Measurements from ENCODE around the gene CTTNBP2. TPM values are rescaled to one million over a fixed set of nuclear protein-coding genes. Genes with fewer than 3 reads are reported as not detected.

The CTTNBP2 gene
- polyA plus RNA-seq, 2 of the 4 experiments (the other 2 are of a cell fraction), result 0.18 to 0.25 TPM

DNA sequence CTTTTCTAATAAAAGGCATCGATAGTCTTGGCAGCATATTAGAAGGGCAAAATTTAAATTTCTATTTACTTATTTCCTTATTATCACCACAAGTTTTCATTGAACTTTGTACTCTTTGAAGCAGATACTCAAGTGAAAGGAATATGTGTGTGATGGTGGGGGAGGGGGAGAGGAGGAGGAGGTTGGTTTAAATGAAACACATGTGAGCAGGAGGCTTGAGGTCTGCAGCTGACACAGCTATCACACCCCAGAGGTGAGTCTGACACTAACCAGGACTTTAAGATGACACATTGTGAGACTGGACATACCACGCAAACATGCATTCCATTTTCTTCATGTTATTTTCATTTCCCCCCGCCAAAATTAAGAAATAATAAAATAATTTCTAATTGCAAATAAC, 63.3 kb downstream of the CTTNBP2 start:
- DNase-seq (ENCODE audit: low read depth in 1 of 2, low spot score in 1 of 2) (no peak), FAIRE-seq (no peak), ATAC-seq (no peak)
- Histone ChIP-seq H3K4me3 (no peak overlapping the region), H3K4me2 (no peak overlapping the region), H3K9me3 (no peaks in the 10 kb centered on the region), H3K4me1 (no peaks in the 10 kb centered on the region), H3K27ac (no peak overlapping the region)
- TF ChIP-seq POLR2A (IDR thresholded peaks at IDR 0.05; ENCODE audit: low read length) (no peak), BHLHE40 (IDR thresholded peaks at IDR 0.05; ENCODE audit: low read depth, low read length) (no peak), RARB (CRISPR knock-in tag; IDR thresholded peaks at IDR 0.05) (no peak), NR3C1 (IDR thresholded peaks at IDR 0.05) (no peak), EHF (CRISPR knock-in tag; IDR thresholded peaks at IDR 0.05) (no peak), PHF8 (IDR thresholded peaks at IDR 0.05; ENCODE audit: borderline replicate concordance, low read depth) (no peak), HEYL (CRISPR knock-in tag; IDR thresholded peaks at IDR 0.05) (no peak)
- TF ChIP-seq, protein P1, sequence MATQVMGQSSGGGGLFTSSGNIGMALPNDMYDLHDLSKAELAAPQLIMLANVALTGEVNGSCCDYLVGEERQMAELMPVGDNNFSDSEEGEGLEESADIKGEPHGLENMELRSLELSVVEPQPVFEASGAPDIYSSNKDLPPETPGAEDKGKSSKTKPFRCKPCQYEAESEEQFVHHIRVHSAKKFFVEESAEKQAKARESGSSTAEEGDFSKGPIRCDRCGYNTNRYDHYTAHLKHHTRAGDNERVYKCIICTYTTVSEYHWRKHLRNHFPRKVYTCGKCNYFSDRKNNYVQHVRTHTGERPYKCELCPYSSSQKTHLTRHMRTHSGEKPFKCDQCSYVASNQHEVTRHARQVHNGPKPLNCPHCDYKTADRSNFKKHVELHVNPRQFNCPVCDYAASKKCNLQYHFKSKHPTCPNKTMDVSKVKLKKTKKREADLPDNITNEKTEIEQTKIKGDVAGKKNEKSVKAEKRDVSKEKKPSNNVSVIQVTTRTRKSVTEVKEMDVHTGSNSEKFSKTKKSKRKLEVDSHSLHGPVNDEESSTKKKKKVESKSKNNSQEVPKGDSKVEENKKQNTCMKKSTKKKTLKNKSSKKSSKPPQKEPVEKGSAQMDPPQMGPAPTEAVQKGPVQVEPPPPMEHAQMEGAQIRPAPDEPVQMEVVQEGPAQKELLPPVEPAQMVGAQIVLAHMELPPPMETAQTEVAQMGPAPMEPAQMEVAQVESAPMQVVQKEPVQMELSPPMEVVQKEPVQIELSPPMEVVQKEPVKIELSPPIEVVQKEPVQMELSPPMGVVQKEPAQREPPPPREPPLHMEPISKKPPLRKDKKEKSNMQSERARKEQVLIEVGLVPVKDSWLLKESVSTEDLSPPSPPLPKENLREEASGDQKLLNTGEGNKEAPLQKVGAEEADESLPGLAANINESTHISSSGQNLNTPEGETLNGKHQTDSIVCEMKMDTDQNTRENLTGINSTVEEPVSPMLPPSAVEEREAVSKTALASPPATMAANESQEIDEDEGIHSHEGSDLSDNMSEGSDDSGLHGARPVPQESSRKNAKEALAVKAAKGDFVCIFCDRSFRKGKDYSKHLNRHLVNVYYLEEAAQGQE (IDR thresholded peaks at IDR 0.05), result no peak
- TF ChIP-seq, protein P2, sequence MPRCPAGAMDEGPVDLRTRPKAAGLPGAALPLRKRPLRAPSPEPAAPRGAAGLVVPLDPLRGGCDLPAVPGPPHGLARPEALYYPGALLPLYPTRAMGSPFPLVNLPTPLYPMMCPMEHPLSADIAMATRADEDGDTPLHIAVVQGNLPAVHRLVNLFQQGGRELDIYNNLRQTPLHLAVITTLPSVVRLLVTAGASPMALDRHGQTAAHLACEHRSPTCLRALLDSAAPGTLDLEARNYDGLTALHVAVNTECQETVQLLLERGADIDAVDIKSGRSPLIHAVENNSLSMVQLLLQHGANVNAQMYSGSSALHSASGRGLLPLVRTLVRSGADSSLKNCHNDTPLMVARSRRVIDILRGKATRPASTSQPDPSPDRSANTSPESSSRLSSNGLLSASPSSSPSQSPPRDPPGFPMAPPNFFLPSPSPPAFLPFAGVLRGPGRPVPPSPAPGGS (IDR thresholded peaks at IDR 0.05), result no peak
- CTCF ChIA-PET, result interaction anchor here (1.0 kb wide), 1 partner anchor 28 kb away, joined by 3 read pairs; no protein-coding TSS in a partner anchor
- POLR2A ChIA-PET, result no interaction called here
- 31% methylated on average over 3 of the region's 3 CpGs for WGBS (ENCODE audit: missing lambda C conversion rate)

DNA sequence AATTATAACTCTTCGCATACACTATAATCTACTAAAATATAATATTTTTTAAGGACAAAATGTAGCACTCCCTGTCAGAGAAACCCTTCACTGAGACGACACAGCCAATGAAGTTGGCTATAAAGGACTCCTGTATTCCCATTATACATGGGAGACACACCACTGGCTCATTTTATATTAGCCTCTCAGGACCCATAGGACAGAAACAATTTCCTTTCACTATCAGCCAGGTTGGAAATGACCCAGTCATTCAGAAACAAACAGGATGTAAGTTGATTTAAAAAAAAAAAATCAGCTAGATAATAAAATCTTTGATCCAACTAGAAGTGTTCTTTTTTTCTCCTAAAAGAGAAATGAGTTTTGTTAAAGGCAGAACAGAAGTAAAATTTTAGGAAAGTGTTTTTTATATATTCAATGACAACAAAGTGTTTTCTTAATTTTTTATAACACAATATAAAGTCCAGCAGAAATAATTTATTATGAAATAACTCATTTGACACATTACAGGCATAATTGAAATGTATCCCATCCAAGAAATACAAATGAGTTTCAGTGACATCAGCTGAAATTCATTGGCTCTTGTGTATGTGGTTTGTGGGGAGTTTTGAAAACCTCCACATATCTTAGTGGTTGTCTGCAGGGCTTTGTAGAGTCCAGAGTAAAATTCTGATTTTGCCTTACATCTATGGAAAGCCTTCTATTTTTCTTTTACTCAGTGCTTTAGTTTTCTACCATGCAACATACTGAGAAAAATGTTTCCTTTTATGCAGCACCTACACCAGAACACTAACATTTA, 64.1 kb downstream of the CTTNBP2 start:
- no peak for DNase-seq (ENCODE audit: low read depth in 1 of 2, low spot score in 1 of 2)
- ChIA-PET POLR2A (no interaction called here), CTCF (interaction anchor here (1.0 kb wide), 1 partner anchor 29 kb away, joined by 3 read pairs; no protein-coding TSS in a partner anchor)
- H3K4me1 ChIP-seq, result no peaks in the 10 kb centered on the region
- H3K9me3 ChIP-seq, result no peaks in the 10 kb centered on the region
- no peak overlapping the region for H3K4me3 ChIP-seq
- no peak overlapping the region for H3K27ac ChIP-seq
- H3K4me2 ChIP-seq, result no peak overlapping the region
- FAIRE-seq, result no peak
- TF ChIP-seq TP53 (CRISPR knock-in tag; IDR thresholded peaks at IDR 0.05) (no peak), RAD21 (conservative IDR thresholded peaks at IDR 0.05 in 1 of 2, IDR thresholded peaks at IDR 0.05 in 1 of 2) (no peak), CHD4 (IDR thresholded peaks at IDR 0.05; ENCODE audit: borderline replicate concordance) (no peak), KDM1A (IDR thresholded peaks at IDR 0.05; ENCODE audit: low read depth) (no peak), ZSCAN20 (CRISPR knock-in tag; IDR thresholded peaks at IDR 0.05) (no peak), ESRRA (IDR thresholded peaks at IDR 0.05; ENCODE audit: borderline replicate concordance, low read length) (no peak), MAFK (IDR thresholded peaks at IDR 0.05; ENCODE audit: partially characterized antibody) (no peak), ZNF302 (CRISPR knock-in tag; IDR thresholded peaks at IDR 0.05) (no peak), HOXA7 (CRISPR knock-in tag; IDR thresholded peaks at IDR 0.05) (no peak)
- TF ChIP-seq, protein P3, sequence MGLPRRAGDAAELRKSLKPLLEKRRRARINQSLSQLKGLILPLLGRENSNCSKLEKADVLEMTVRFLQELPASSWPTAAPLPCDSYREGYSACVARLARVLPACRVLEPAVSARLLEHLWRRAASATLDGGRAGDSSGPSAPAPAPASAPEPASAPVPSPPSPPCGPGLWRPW (IDR thresholded peaks at IDR 0.05), result no peak
- TF ChIP-seq, protein P4, sequence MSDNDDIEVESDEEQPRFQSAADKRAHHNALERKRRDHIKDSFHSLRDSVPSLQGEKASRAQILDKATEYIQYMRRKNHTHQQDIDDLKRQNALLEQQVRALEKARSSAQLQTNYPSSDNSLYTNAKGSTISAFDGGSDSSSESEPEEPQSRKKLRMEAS (IDR thresholded peaks at IDR 0.05), result no peak
- TF ChIP-seq, protein P5, sequence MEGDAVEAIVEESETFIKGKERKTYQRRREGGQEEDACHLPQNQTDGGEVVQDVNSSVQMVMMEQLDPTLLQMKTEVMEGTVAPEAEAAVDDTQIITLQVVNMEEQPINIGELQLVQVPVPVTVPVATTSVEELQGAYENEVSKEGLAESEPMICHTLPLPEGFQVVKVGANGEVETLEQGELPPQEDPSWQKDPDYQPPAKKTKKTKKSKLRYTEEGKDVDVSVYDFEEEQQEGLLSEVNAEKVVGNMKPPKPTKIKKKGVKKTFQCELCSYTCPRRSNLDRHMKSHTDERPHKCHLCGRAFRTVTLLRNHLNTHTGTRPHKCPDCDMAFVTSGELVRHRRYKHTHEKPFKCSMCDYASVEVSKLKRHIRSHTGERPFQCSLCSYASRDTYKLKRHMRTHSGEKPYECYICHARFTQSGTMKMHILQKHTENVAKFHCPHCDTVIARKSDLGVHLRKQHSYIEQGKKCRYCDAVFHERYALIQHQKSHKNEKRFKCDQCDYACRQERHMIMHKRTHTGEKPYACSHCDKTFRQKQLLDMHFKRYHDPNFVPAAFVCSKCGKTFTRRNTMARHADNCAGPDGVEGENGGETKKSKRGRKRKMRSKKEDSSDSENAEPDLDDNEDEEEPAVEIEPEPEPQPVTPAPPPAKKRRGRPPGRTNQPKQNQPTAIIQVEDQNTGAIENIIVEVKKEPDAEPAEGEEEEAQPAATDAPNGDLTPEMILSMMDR (IDR thresholded peaks at IDR 0.05), result no peak
- ATAC-seq, result no peak
- WGBS (ENCODE audit: missing lambda C conversion rate), result 43% methylated on average over 2 of the region's 2 CpGs

All from A549 (cell line).